ENCODE measurements around the gene IL1R2.

- TF ChIP-seq, protein P1, sequence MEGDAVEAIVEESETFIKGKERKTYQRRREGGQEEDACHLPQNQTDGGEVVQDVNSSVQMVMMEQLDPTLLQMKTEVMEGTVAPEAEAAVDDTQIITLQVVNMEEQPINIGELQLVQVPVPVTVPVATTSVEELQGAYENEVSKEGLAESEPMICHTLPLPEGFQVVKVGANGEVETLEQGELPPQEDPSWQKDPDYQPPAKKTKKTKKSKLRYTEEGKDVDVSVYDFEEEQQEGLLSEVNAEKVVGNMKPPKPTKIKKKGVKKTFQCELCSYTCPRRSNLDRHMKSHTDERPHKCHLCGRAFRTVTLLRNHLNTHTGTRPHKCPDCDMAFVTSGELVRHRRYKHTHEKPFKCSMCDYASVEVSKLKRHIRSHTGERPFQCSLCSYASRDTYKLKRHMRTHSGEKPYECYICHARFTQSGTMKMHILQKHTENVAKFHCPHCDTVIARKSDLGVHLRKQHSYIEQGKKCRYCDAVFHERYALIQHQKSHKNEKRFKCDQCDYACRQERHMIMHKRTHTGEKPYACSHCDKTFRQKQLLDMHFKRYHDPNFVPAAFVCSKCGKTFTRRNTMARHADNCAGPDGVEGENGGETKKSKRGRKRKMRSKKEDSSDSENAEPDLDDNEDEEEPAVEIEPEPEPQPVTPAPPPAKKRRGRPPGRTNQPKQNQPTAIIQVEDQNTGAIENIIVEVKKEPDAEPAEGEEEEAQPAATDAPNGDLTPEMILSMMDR (IDR thresholded peaks at IDR 0.05 in 4 of 5, conservative IDR thresholded peaks at IDR 0.05 in 1 of 5), result no peak
- TF ChIP-seq POLR2A (IDR thresholded peaks at IDR 0.05), result no peak
Measured at GRCh38 chr2:102025016-102025501, 33.3 kb downstream of the IL1R2 start.

Measured in gastrocnemius medialis (tissue), 4 donors.